ENCODE results near the gene DCST2.

DNA sequence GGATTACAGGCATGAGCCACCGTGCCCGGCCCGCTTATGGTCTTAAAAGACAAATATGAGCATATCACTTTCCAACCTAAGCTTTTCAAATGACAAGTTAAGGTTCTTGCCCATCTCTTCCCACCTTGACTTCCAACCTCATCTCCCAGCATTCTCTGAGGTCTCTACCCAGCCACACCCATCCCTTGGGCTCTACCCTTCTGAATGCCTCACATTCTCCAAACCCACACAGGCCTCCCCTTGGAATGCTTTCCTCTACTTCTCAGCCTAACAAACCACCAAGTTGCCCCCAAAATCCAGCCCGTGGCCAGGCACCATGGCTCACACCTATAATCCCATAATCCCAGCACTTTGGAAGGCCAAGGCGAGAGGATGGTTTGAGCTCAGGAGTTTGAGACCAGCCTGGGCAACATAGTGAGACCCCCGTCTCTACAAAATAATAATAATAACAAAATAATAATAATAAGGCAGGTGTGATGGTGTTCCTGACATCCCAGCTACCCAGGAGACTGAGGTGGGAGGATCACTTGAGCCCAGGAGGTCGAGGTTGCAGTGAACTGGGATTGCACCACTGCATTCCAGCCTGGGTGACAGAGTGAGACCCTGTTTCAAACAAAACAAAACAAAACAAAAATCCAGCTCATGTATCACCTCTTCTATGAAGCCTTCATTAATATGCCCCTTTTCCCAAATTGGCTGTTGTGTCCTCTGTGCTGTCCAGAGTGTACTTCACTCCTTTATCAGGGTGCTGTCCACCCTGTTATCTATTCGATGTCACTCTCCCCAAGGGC lies 11.2 kb downstream of the DCST2 start:
- TF ChIP-seq, protein P1, sequence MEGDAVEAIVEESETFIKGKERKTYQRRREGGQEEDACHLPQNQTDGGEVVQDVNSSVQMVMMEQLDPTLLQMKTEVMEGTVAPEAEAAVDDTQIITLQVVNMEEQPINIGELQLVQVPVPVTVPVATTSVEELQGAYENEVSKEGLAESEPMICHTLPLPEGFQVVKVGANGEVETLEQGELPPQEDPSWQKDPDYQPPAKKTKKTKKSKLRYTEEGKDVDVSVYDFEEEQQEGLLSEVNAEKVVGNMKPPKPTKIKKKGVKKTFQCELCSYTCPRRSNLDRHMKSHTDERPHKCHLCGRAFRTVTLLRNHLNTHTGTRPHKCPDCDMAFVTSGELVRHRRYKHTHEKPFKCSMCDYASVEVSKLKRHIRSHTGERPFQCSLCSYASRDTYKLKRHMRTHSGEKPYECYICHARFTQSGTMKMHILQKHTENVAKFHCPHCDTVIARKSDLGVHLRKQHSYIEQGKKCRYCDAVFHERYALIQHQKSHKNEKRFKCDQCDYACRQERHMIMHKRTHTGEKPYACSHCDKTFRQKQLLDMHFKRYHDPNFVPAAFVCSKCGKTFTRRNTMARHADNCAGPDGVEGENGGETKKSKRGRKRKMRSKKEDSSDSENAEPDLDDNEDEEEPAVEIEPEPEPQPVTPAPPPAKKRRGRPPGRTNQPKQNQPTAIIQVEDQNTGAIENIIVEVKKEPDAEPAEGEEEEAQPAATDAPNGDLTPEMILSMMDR (IDR thresholded peaks at IDR 0.05): no peak
- no peak for TF ChIP-seq POLR2A (IDR thresholded peaks at IDR 0.05)
